OCI-LY1 (cell line): ENCODE measurements around the gene FSTL5.

Experiments used
- EZH2 ChIP-seq: fragments of 200-600 bp; sonication (generic), shearing (Covaris generic); IDR thresholded peaks from 2 replicates; pipeline ENCODE4 v1.8.0; 2017; ENCODE audit warnings: borderline replicate concordance, mixed run types, mild to moderate bottlenecking, antibody characterized with exemption, low read length, moderate library complexity, mixed read lengths
- TF ChIP-seq, protein P1 (sequence below): fragments of 200-600 bp; sonication (generic), shearing (Covaris generic); IDR thresholded peaks from 2 replicates; pipeline ENCODE4 v1.5.1; 2017; ENCODE audit warnings: mild to moderate bottlenecking, antibody characterized with exemption, low read length, moderate library complexity, mixed read lengths

DNA sequence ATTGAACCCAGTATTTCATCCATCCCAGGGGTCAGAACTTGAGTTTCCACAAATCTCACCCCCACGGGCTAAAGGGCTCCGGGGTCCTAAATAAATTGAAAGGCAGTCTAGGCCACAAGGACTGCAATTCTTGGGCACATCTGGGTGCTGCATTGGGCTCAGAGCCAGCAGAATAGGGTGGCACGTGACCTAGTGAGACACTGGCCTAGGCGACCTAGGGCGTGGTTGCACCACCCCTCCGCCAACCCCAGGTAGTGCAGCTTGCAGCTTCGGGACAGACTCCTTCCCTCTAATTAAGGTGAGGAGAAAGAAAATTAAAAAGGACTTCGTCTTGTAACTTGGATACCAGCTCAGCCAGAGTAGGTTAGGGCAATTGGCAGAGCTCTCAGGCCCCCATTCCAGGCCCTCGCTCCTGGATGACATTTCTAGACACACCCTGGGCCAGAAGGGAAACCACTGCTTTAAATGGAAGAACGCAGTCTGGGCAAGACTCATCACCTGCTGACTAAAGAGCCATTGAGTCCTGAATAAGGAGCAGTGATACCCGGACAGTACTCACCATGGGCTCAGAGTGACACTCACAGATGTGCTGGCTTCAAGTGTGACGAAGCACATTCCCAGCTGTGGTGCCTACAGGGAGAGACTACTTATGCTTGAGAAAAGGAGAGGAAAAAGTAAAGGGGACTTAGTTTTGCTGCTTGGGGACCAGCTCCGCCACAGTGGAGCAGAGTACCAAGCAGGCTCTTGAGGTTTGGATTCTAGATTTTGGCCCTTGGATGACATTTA is 735.4 kb downstream of the FSTL5 start:
- TF ChIP-seq, protein P1, sequence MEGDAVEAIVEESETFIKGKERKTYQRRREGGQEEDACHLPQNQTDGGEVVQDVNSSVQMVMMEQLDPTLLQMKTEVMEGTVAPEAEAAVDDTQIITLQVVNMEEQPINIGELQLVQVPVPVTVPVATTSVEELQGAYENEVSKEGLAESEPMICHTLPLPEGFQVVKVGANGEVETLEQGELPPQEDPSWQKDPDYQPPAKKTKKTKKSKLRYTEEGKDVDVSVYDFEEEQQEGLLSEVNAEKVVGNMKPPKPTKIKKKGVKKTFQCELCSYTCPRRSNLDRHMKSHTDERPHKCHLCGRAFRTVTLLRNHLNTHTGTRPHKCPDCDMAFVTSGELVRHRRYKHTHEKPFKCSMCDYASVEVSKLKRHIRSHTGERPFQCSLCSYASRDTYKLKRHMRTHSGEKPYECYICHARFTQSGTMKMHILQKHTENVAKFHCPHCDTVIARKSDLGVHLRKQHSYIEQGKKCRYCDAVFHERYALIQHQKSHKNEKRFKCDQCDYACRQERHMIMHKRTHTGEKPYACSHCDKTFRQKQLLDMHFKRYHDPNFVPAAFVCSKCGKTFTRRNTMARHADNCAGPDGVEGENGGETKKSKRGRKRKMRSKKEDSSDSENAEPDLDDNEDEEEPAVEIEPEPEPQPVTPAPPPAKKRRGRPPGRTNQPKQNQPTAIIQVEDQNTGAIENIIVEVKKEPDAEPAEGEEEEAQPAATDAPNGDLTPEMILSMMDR: no peak
- TF ChIP-seq EZH2: no peak
